Testis (tissue), 3 donors: Measurements from ENCODE around the gene SIRT4. TPM values are rescaled to one million over a fixed set of nuclear protein-coding genes. Genes with fewer than 3 reads are reported as not detected.

Experiments
- DNase-seq: peaks from one replicate; pipeline ENCODE4 v3.0.0-alpha.2; 2019
- H3K27ac ChIP-seq, 2 donors: fragments of 200-600 bp; sonication (generic); one replicate each; pipeline ENCODE4 v1.5.1; 2019
- H3K27me3 ChIP-seq: fragments of 200-600 bp; sonication (generic); one replicate; pipeline ENCODE4 v1.5.1; 2019
- H3K36me3 ChIP-seq: fragments of 200-600 bp; sonication (generic); one replicate; pipeline ENCODE4 v1.5.1; 2017; ENCODE audit warnings: low read depth; ENCODE audit errors: missing control alignments
- H3K4me1 ChIP-seq: fragments of 200-600 bp; sonication (generic); one replicate; pipeline ENCODE4 v1.5.1; 2019
- H3K4me3 ChIP-seq, 2 donors: fragments of 200-600 bp; sonication (generic); one replicate each; pipeline ENCODE4 v1.5.1; 2017 to 2019
- H3K9me3 ChIP-seq: fragments of 200-600 bp; sonication (generic); one replicate; pipeline ENCODE4 v1.5.1; 2017
- POLR2A ChIP-seq: fragments of 450-650 bp; IDR thresholded peaks from one replicate; pipeline ENCODE4 v1.6.1; 2017; ENCODE audit warnings: antibody characterized with exemption, mild to moderate bottlenecking, moderate library complexity
- WGBS, 2 donors: methylation state at CpG; one replicate each; pipeline ENCODE4 v1.1.5; 2018; 5-methylcytosine and 5-hydroxymethylcytosine counted together
- intact Hi-C: fragments of 100-400 bp; cut with DNase I; formaldehyde crosslinking; loops from one replicate; pipeline ENCODE4 v1.15.1; 2023; ENCODE audit warnings: low total_unique reads
- polyA plus RNA-seq: library from polyadenylated mRNA; stranded (reverse); fragments of 350-450 nt; fragmentation: Illumina TruSeq; extraction: RNeasy Lipid Tissue Mini Kit (QIAGEN cat#74804); gene quantifications from one replicate; pipeline ENCODE4 v1.2.3, GENCODE V29; 2014; ENCODE audit warnings: low read depth, low replicate concordance; ENCODE audit not compliant: insufficient read depth
- total RNA-seq, 2 donors: library from RNA; depleted of rRNA; stranded (reverse); fragments of >200 nt; gene quantifications; one replicate each; pipeline ENCODE4 v1.2.3, GENCODE V29; 2016
- TF ChIP-seq, protein P1 (sequence below), 3 experiments: fragments of 450-650 bp in 2 of 3; fragments of 200-600 bp in 1 of 3; sonication (generic) in 1 of 3; IDR thresholded peaks; one replicate each; pipeline ENCODE4 v1.5.1; 2016 to 2019; ENCODE audit warnings: antibody characterized with exemption in 3 of 3, mild to moderate bottlenecking in 2 of 3, moderate library complexity in 1 of 3

Gene SIRT4
- total and polyA plus RNA-seq, 3 donors from 2014 or later, result 3.3 to 10.0 (median 5.0) TPM

- peaks cover 43% of the 10 kb centered on the region for H3K4me1 ChIP-seq
- no peak for DNase-seq
- no peaks in the 10 kb centered on the region for H3K36me3 ChIP-seq
- WGBS, 2 donors, result 95 to 96% methylated on average over 5 of the region's 5 CpGs
- TF ChIP-seq, protein P1, sequence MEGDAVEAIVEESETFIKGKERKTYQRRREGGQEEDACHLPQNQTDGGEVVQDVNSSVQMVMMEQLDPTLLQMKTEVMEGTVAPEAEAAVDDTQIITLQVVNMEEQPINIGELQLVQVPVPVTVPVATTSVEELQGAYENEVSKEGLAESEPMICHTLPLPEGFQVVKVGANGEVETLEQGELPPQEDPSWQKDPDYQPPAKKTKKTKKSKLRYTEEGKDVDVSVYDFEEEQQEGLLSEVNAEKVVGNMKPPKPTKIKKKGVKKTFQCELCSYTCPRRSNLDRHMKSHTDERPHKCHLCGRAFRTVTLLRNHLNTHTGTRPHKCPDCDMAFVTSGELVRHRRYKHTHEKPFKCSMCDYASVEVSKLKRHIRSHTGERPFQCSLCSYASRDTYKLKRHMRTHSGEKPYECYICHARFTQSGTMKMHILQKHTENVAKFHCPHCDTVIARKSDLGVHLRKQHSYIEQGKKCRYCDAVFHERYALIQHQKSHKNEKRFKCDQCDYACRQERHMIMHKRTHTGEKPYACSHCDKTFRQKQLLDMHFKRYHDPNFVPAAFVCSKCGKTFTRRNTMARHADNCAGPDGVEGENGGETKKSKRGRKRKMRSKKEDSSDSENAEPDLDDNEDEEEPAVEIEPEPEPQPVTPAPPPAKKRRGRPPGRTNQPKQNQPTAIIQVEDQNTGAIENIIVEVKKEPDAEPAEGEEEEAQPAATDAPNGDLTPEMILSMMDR (IDR thresholded peaks at IDR 0.05), result no peak
- TF ChIP-seq POLR2A, result no peak
- H3K27me3 ChIP-seq, result no peaks in the 10 kb centered on the region
- H3K9me3 ChIP-seq, result no peaks in the 10 kb centered on the region
- peak overlapping the region in 1 of 2 donors; percentile 18 for H3K27ac ChIP-seq
- H3K4me3 ChIP-seq, result no peak overlapping the region
- intact Hi-C loops, result no loop called here
Measured at GRCh38 chr12:120258323-120258896, 43.7 kb upstream of the SIRT4 start.

GRCh38 chr12:120259418-120260202, 42.5 kb upstream of the SIRT4 start:
- WGBS, 2 donors, result 73% methylated on average over 8 of the region's 8 CpGs
- TF ChIP-seq, protein P1 (IDR thresholded peaks at IDR 0.05), result no peak
- no peak for TF ChIP-seq POLR2A
- H3K36me3 ChIP-seq, result no peaks in the 10 kb centered on the region
- H3K9me3 ChIP-seq, result no peaks in the 10 kb centered on the region
- intact Hi-C loops, result no loop called here
- no peak for DNase-seq
- no peak overlapping the region for H3K4me3 ChIP-seq
- H3K4me1 ChIP-seq, result peaks cover 55% of the 10 kb centered on the region
- H3K27ac ChIP-seq, result peak overlapping the region in 1 of 2 donors; percentile 36
- no peaks in the 10 kb centered on the region for H3K27me3 ChIP-seq

DNA sequence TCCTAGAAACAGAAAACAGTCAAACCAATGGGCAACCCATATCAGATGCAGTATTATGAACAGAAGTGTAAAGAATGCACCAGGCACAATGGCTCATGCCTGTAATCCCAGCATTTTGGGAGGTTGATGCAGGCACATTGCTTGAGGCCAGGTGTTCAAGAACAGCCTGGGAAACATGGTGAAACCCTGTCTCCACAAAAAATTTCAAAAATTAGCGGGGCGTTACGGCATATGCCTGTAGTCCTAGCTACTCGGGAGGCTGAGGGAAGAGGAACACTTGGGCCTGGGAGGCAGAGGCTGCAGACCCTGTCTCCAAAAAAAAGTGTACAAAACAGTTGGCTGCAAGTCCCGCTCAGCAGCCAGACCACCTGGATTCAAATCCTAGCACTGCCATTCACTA, 41.5 kb upstream of the SIRT4 start:
- WGBS, 2 donors, result 94 to 97% methylated on average over 5 of the region's 5 CpGs
- intact Hi-C loops, result no loop called here
- no peak for TF ChIP-seq POLR2A
- TF ChIP-seq, protein P1 (IDR thresholded peaks at IDR 0.05), result no peak
- H3K27ac ChIP-seq, result no peak overlapping the region
- no peak overlapping the region for H3K4me3 ChIP-seq
- DNase-seq, result no peak
- peaks cover 59% of the 10 kb centered on the region for H3K4me1 ChIP-seq
- H3K27me3 ChIP-seq, result no peaks in the 10 kb centered on the region
- H3K36me3 ChIP-seq, result no peaks in the 10 kb centered on the region
- H3K9me3 ChIP-seq, result no peaks in the 10 kb centered on the region

DNA sequence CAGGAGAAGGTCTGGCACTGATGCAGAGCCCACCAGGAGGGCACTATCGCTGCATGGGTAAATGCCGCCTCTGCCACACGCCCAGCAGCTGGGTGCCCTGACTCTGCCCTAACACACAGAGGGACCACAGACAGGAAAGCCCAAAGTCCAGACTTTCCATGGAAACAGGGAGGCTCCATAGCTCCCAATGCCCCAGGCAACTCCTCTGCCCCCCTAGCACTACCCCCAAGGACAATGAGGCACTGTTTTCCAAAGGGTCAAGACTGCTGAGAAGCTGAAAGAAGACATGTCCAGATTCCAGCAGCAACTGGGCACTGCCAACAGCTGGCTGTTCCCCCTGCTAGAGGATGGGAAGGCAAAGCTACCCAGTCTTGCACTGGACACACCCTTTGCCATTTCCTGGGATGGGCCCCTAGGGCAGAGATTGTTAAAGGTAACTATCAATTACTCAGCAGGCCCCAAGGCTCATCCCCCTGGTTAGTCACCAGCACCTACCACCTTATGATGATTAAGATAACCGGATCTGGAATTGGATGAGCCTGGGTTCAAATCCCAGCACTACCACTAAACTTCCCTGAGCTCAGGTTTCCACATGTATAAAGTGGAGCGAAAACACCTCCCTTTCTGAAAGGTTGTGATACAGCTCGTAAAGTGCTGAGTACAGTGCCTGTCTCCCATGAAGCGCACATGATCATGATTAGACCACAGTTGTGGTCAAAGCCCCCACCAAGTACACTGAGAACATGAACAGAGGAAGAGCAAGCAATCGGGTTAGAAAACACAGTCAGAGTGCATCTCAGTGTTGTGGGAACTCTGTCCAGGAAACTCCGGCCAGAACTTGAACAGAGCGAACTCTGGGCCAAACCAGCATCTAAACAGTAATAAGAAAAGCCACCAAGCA, 39.9 kb upstream of the SIRT4 start:
- no peak for TF ChIP-seq POLR2A
- TF ChIP-seq, protein P1 (IDR thresholded peaks at IDR 0.05), result no peak
- Histone ChIP-seq H3K9me3 (no peaks in the 10 kb centered on the region), H3K4me1 (peaks cover 50% of the 10 kb centered on the region), H3K4me3 (no peak overlapping the region), H3K27ac (peak overlapping the region; percentile 94 to 95), H3K36me3 (no peaks in the 10 kb centered on the region), H3K27me3 (no peaks in the 10 kb centered on the region)
- intact Hi-C loops, result loop anchor here (2.0 kb wide), 1 partner anchor 29 kb away; no protein-coding TSS in a partner anchor
- 52 to 54% methylated on average over 9 to 10 of the region's 10 CpGs for WGBS, 2 donors
- DNase-seq, result peak; percentile 76
